HEK293T (cell line): ENCODE measurements around the gene DNER.

Experiments used
- ARNT ChIP-seq: fragments of 450-650 bp; IDR thresholded peaks from 2 replicates; pipeline ENCODE4 v1.6.1; 2017; ENCODE audit warnings: mild to moderate bottlenecking
- BHLHE40 ChIP-seq: fragments of 450-650 bp; IDR thresholded peaks from 2 replicates; pipeline ENCODE4 v1.6.1; 2016; ENCODE audit warnings: mild to moderate bottlenecking, moderate library complexity, borderline replicate concordance
- FOXK2 ChIP-seq: fragments of 450-650 bp; IDR thresholded peaks from 2 replicates; pipeline ENCODE4 v1.6.1; 2016; ENCODE audit warnings: mild to moderate bottlenecking
- FOXM1 ChIP-seq: fragments of 450-650 bp; IDR thresholded peaks from 2 replicates; pipeline ENCODE4 v1.6.1; 2017; ENCODE audit warnings: mild to moderate bottlenecking, borderline replicate concordance
- HDGF ChIP-seq: fragments of 450-650 bp; IDR thresholded peaks from 2 replicates; pipeline ENCODE4 v1.6.1; 2017; ENCODE audit warnings: antibody characterized with exemption, borderline replicate concordance
- LEF1 ChIP-seq: fragments of 450-650 bp; IDR thresholded peaks from 2 replicates; pipeline ENCODE4 v1.6.1; 2017; ENCODE audit warnings: mild to moderate bottlenecking, borderline replicate concordance
- NFRKB ChIP-seq: fragments of 450-650 bp; IDR thresholded peaks from 2 replicates; pipeline ENCODE4 v1.6.1; 2016; ENCODE audit warnings: mild to moderate bottlenecking, moderate library complexity
- SP1 ChIP-seq: fragments of 450-650 bp; IDR thresholded peaks from 2 replicates; pipeline ENCODE4 v1.6.1; 2017
- TARDBP ChIP-seq: fragments of 450-650 bp; IDR thresholded peaks from 2 replicates; pipeline ENCODE4 v1.6.1; 2016
- ZNF384 ChIP-seq: fragments of 450-650 bp; IDR thresholded peaks from 2 replicates; pipeline ENCODE4 v1.6.1; 2016

- no peak for TF ChIP-seq BHLHE40
- TF ChIP-seq HDGF = no peak
- no peak for TF ChIP-seq LEF1
- no peak for TF ChIP-seq ARNT
- no peak for TF ChIP-seq SP1
- TF ChIP-seq ZNF384 = no peak
- TF ChIP-seq TARDBP = no peak
- no peak for TF ChIP-seq FOXK2
- no peak for TF ChIP-seq NFRKB
- no peak for TF ChIP-seq FOXM1
Measured at GRCh38 chr2:229715895-229716507, 1.6 kb upstream of the DNER start.
